A673 (cell line): Measurements from ENCODE around the gene THADA.

Experiments
- EZH2 ChIP-seq: fragments of 200-600 bp; sonication (generic); IDR thresholded peaks from 2 replicates; pipeline ENCODE4 v1.6.1; 2017; ENCODE audit warnings: borderline replicate concordance, low read depth, mild to moderate bottlenecking, mixed read lengths, antibody characterized with exemption, low read length; ENCODE audit not compliant: poor library complexity, severe bottlenecking
- TF ChIP-seq, protein P1 (sequence below): fragments of 300-800, 200-600 bp; sonication (generic); conservative IDR thresholded peaks from 2 replicates; pipeline ENCODE4 v1.5.1; 2017; ENCODE audit warnings: low read depth, mild to moderate bottlenecking, antibody characterized with exemption, low read length, moderate library complexity, mixed read lengths

DNA sequence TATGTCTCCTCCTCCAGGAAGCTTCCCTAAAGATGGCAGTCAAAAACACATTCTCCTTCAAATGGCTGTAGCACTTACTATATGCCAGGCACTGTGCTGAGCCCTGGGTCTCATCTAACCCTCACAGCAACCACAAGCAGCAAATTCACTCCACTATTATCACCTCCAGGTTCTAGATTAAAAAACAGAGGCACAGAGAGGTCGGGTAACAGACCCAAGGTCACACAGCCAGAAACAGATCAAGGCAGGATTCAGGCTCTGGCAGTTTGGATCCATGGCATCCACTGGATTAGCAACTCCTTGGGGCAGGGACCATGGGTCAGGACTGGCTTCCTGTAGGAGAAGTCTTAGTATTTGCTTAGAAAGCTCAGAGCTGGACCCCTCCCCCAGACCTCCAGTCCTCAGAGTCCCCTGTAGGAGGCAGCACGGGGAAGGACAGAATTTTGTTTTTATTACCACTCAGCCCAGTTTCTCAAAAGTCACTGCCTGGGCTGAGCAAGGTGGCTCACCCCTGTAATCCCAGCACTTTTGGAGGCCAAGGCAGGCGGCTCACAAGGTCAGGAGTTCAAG is 403.8 kb downstream of the THADA start:
- TF ChIP-seq, protein P1, sequence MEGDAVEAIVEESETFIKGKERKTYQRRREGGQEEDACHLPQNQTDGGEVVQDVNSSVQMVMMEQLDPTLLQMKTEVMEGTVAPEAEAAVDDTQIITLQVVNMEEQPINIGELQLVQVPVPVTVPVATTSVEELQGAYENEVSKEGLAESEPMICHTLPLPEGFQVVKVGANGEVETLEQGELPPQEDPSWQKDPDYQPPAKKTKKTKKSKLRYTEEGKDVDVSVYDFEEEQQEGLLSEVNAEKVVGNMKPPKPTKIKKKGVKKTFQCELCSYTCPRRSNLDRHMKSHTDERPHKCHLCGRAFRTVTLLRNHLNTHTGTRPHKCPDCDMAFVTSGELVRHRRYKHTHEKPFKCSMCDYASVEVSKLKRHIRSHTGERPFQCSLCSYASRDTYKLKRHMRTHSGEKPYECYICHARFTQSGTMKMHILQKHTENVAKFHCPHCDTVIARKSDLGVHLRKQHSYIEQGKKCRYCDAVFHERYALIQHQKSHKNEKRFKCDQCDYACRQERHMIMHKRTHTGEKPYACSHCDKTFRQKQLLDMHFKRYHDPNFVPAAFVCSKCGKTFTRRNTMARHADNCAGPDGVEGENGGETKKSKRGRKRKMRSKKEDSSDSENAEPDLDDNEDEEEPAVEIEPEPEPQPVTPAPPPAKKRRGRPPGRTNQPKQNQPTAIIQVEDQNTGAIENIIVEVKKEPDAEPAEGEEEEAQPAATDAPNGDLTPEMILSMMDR = peak; percentile 36; the same call in 1 of the 2 replicates
- TF ChIP-seq EZH2 = no peak
